SK-N-SH treated with all-trans-retinoic acid at 6 μM for 48 hours (cell line): ENCODE measurements around the gene ZFHX2.

Experiments
- BACH2 ChIP-seq: fragments of 250-450 bp; sonication (Bioruptor Pico); IDR thresholded peaks from 2 replicates; pipeline ENCODE4 v1.9.0; 2021; ENCODE audit warnings: mild to moderate bottlenecking, borderline replicate concordance
- PPARA ChIP-seq: fragments of 250-450 bp; sonication (Bioruptor Pico); IDR thresholded peaks from 2 replicates; pipeline ENCODE4 v1.5.0; 2020; ENCODE audit warnings: mild to moderate bottlenecking, borderline replicate concordance
- RARB ChIP-seq: fragments of 250-450 bp; sonication (Bioruptor Pico); IDR thresholded peaks from 2 replicates; pipeline ENCODE4 v1.8.0; 2021; ENCODE audit warnings: mild to moderate bottlenecking, moderate library complexity
- TSHZ2 ChIP-seq: fragments of 250-450 bp; sonication (Bioruptor Pico); IDR thresholded peaks from 2 replicates; pipeline ENCODE4 v1.5.0; 2020; ENCODE audit warnings: mild to moderate bottlenecking, moderate library complexity
- ZFP3 ChIP-seq: fragments of 250-450 bp; sonication (Bioruptor Pico); IDR thresholded peaks from 2 replicates; pipeline ENCODE4 v1.5.0; 2020; ENCODE audit warnings: mild to moderate bottlenecking, moderate library complexity
- ZNF70 ChIP-seq: fragments of 450-650 bp; formaldehyde crosslinking; IDR thresholded peaks from 2 replicates; pipeline ENCODE4 v1.5.0; 2020; ENCODE audit warnings: mild to moderate bottlenecking, moderate library complexity

- TF ChIP-seq ZFP3 (CRISPR knock-in tag) = no peak
- no peak for TF ChIP-seq TSHZ2
- no peak; the same call in 1 of the 2 replicates for TF ChIP-seq ZNF70 (CRISPR knock-in tag)
- no peak for TF ChIP-seq PPARA (CRISPR knock-in tag)
- TF ChIP-seq BACH2 = no peak
- no peak for TF ChIP-seq RARB
These were observed 25.6 kb upstream of the ZFHX2 start for GRCh38 chr14:23577004-23577681.
